Measurements from ENCODE around the gene ZBTB20.

ZBTB20 gene

GRCh38 chr3:114455432-114455831 lies 691.7 kb downstream of the ZBTB20 start:
- no peak for DNase-seq (ENCODE audit: low read depth in 1 of 2, low spot score in 1 of 2)
- H3K27me3 ChIP-seq (ENCODE audit: insufficient read depth, poor library complexity, severe bottlenecking), result peaks cover 15% of the 10 kb centered on the region
- H3K27ac ChIP-seq (replicated peaks), result no peak overlapping the region
- H3K4me3 ChIP-seq (replicated peaks; ENCODE audit: insufficient read depth, low read length), result no peak overlapping the region
- TF ChIP-seq REST (IDR thresholded peaks at IDR 0.05; ENCODE audit: insufficient replicate concordance, low read depth) (no peak), GABPA (IDR thresholded peaks at IDR 0.05; ENCODE audit: low read depth) (no peak), POLR2AphosphoS5 (IDR thresholded peaks at IDR 0.05; ENCODE audit: low read depth) (no peak), SPI1 (IDR thresholded peaks at IDR 0.05; ENCODE audit: borderline replicate concordance, low read depth) (no peak)
- TF ChIP-seq, protein P1, sequence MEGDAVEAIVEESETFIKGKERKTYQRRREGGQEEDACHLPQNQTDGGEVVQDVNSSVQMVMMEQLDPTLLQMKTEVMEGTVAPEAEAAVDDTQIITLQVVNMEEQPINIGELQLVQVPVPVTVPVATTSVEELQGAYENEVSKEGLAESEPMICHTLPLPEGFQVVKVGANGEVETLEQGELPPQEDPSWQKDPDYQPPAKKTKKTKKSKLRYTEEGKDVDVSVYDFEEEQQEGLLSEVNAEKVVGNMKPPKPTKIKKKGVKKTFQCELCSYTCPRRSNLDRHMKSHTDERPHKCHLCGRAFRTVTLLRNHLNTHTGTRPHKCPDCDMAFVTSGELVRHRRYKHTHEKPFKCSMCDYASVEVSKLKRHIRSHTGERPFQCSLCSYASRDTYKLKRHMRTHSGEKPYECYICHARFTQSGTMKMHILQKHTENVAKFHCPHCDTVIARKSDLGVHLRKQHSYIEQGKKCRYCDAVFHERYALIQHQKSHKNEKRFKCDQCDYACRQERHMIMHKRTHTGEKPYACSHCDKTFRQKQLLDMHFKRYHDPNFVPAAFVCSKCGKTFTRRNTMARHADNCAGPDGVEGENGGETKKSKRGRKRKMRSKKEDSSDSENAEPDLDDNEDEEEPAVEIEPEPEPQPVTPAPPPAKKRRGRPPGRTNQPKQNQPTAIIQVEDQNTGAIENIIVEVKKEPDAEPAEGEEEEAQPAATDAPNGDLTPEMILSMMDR (IDR thresholded peaks at IDR 0.05; ENCODE audit: insufficient read depth, low read length), result no peak

GRCh38 chr3:114454551-114455251 lies 692.4 kb downstream of the ZBTB20 start:
- H3K4me3 ChIP-seq (replicated peaks; ENCODE audit: insufficient read depth, low read length), result no peak overlapping the region
- DNase-seq (ENCODE audit: low read depth in 1 of 2, low spot score in 1 of 2), result no peak
- no peak overlapping the region for H3K27ac ChIP-seq (replicated peaks)
- TF ChIP-seq, protein P1 (IDR thresholded peaks at IDR 0.05; ENCODE audit: insufficient read depth, low read length), result no peak
- TF ChIP-seq GABPA (IDR thresholded peaks at IDR 0.05; ENCODE audit: low read depth) (no peak), POLR2AphosphoS5 (IDR thresholded peaks at IDR 0.05; ENCODE audit: low read depth) (no peak), SPI1 (IDR thresholded peaks at IDR 0.05; ENCODE audit: borderline replicate concordance, low read depth) (no peak), REST (IDR thresholded peaks at IDR 0.05; ENCODE audit: insufficient replicate concordance, low read depth) (no peak)
- H3K27me3 ChIP-seq (ENCODE audit: insufficient read depth, poor library complexity, severe bottlenecking), result peaks cover 15% of the 10 kb centered on the region

DNA sequence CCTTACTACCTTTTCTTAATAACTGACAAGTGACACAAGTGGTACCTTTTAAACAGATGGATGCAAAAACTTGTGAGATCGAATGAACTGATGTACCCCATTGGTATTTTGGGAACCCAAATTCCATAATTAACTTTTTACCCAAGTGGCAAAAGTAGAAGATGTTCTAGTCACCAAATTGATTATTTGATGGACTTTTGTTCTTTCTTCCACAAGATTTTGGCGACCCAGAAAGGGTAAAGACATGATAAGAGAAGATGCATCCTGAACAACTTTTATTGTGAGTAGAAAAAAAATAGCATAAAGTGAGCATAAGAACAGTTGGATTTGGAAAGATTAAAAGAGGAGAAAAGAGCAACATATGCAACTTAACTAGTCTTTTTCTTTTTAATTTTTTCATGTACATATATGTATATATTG lies 693.7 kb downstream of the ZBTB20 start:
- no peak for DNase-seq (ENCODE audit: low read depth in 1 of 2, low spot score in 1 of 2)
- no peak for TF ChIP-seq GABPA (IDR thresholded peaks at IDR 0.05; ENCODE audit: low read depth)
- Histone ChIP-seq H3K4me3 (replicated peaks; ENCODE audit: insufficient read depth, low read length) (no peak overlapping the region), H3K27ac (replicated peaks) (no peak overlapping the region), H3K27me3 (ENCODE audit: insufficient read depth, poor library complexity, severe bottlenecking) (peaks cover 14% of the 10 kb centered on the region)

DNA sequence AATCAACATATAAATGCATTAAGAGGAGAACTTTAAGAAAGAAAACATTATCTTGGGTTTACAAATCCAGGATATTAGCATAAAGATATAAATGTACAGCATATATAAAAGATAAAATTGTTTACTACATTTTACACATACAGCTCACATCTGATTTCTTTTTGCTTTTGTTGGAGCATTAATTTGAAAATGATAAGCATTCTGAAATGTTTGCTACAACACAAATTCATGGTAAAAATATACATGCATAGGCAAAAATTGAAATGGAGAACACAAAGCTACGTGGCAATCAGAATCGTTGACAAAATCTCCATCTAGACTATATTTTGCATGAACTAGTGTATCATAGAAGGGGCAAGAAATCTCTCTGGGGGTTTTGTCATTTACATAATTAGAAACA lies 694.2 kb downstream of the ZBTB20 start:
- H3K27ac ChIP-seq (replicated peaks), result no peak overlapping the region
- TF ChIP-seq, protein P1 (IDR thresholded peaks at IDR 0.05; ENCODE audit: insufficient read depth, low read length), result no peak
- TF ChIP-seq POLR2AphosphoS5 (IDR thresholded peaks at IDR 0.05; ENCODE audit: low read depth) (no peak), GABPA (IDR thresholded peaks at IDR 0.05; ENCODE audit: low read depth) (no peak), SPI1 (IDR thresholded peaks at IDR 0.05; ENCODE audit: borderline replicate concordance, low read depth) (no peak), REST (IDR thresholded peaks at IDR 0.05; ENCODE audit: insufficient replicate concordance, low read depth) (no peak)
- H3K4me3 ChIP-seq (replicated peaks; ENCODE audit: insufficient read depth, low read length), result no peak overlapping the region
- no peak for DNase-seq (ENCODE audit: low read depth in 1 of 2, low spot score in 1 of 2)
- peaks cover 14% of the 10 kb centered on the region for H3K27me3 ChIP-seq (ENCODE audit: insufficient read depth, poor library complexity, severe bottlenecking)
